Karpas-422 (cell line): ENCODE data around the gene GJB5. TPM values are rescaled to one million over a fixed set of nuclear protein-coding genes. Genes with fewer than 3 reads are reported as not detected.

Experiments used
- DNase-seq: peaks from one replicate; pipeline ENCODE4 v3.0.0-alpha.2; 2015
- H2AFZ ChIP-seq: fragments of 200-600 bp; sonication (generic); 2 replicates; pipeline ENCODE4 v1.6.1; 2014; ENCODE audit warnings: antibody characterized with exemption, low read length, mixed read lengths
- H3K27ac ChIP-seq: fragments of 200-600 bp; sonication (generic); 2 replicates; pipeline ENCODE4 v1.5.1; 2014; ENCODE audit warnings: mild to moderate bottlenecking, low read length, moderate library complexity
- H3K27me3 ChIP-seq: fragments of 200-600 bp; sonication (generic); 2 replicates; pipeline ENCODE4 v1.6.1; 2014; ENCODE audit warnings: low read length, mixed read lengths
- H3K36me3 ChIP-seq: fragments of 200-600 bp; sonication (generic); 2 replicates; pipeline ENCODE4 v1.6.1; 2014; ENCODE audit warnings: low read length, mixed read lengths; ENCODE audit not compliant: insufficient read depth
- H3K4me1 ChIP-seq: fragments of 200-600 bp; sonication (generic); 2 replicates; pipeline ENCODE4 v1.6.1; 2014; ENCODE audit warnings: mild to moderate bottlenecking, low read length, mixed read lengths
- H3K4me2 ChIP-seq: fragments of 200-600 bp; sonication (generic); 2 replicates; pipeline ENCODE4 v1.6.1; 2014; ENCODE audit warnings: low read length, low read depth, mild to moderate bottlenecking; ENCODE audit not compliant: poor library complexity, severe bottlenecking
- H3K4me3 ChIP-seq: fragments of 200-600 bp; sonication (generic); 2 replicates; pipeline ENCODE4 v1.5.1; 2014; ENCODE audit warnings: mild to moderate bottlenecking, antibody characterized with exemption, low read length, mixed read lengths
- H3K79me2 ChIP-seq: fragments of 200-600 bp; sonication (generic); 2 replicates; pipeline ENCODE4 v1.6.1; 2014; ENCODE audit warnings: mild to moderate bottlenecking, low read length, mixed read lengths
- H3K9ac ChIP-seq: fragments of 200-600 bp; sonication (generic); 2 replicates; pipeline ENCODE4 v1.6.0; 2014; ENCODE audit warnings: low read length
- H3K9me2 ChIP-seq: fragments of 200-600 bp; sonication (generic), shearing (Covaris generic); replicated peaks from 2 replicates; pipeline ENCODE4 v1.6.0; 2014; ENCODE audit warnings: mild to moderate bottlenecking, low read length, moderate library complexity; ENCODE audit not compliant: insufficient read depth
- H3K9me3 ChIP-seq: fragments of 300-700, 200-600 bp; sonication (generic); 2 replicates; pipeline ENCODE4 v1.6.1; 2014; ENCODE audit warnings: low read length, mixed read lengths
- H4K20me1 ChIP-seq: fragments of 200-600 bp; sonication (generic); 2 replicates; pipeline ENCODE4 v1.6.1; 2014; ENCODE audit warnings: mild to moderate bottlenecking, antibody characterized with exemption, low read length, low read depth; ENCODE audit not compliant: insufficient read depth
- total RNA-seq: library from RNA; depleted of rRNA; stranded (reverse); fragments of >200 nt; shearing (Covaris generic); gene quantifications from 2 replicates; pipeline ENCODE4 v1.2.3, GENCODE V29; 2014; ENCODE audit warnings: low replicate concordance

The GJB5 gene
- total RNA-seq, 1 experiment from 2014 or later = not detected

DNA sequence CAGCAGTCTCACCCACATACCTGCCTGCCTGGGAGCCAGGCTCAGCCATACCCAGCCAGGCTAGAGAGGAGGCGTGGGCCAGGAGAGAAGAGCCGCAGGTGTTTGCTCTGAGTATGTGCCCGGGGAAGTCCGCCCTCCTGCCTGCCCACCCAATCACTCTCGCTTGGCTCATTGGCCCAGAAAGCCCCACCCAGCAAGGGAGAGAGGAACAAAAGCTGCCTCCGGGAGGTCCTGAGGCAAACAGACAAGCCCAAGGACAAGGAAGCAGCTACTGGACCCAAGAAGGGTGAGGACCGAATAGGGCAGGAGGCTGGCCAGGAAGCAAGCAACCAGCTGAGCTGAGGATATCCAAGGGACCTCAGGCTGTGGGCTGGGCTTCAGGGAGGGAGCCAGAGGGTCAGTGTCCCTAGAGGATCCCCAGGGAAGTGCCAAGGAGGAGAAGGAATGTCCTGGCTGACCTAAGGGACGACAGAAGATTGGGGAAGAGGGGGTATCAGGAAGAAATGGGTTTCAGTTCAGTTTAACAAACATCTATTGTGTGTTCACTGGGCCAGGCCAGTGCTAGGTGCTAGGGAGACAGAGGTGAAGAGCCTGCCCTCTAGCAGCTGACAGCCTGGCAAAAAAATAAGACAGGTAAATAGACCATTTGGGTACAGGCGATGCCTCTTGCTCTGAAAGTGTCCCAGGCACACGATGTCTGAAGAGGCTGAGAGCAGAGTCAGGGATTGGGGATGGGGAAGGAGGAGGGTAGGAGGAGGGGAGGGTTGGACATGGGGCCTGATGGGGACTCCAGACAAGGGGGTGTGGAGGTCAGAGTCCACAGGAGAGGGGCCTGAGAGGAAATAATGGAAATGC lies 4.9 kb downstream of the GJB5 start, which contains the start of gene GJB4:
Gene GJB4 (plus strand): TSS at position 238 of the 855 bp plus-strand sequence. CDS start 1,515 bp downstream, outside the sequence.
- Histone ChIP-seq H3K4me3 (no peak within 1 kb of the TSS), H3K9me3 (no peaks in the 10 kb centered on the region), H3K4me2 (no peak within 1 kb of the TSS), H3K36me3 (no peaks in the 10 kb centered on the region), H3K79me2 (no peaks in the 10 kb centered on the region), H4K20me1 (no peaks in the 10 kb centered on the region), H3K4me1 (no peaks in the 10 kb centered on the region), H3K27ac (no peak within 1 kb of the TSS), H3K9me2 (no peaks in the 10 kb centered on the region), H3K9ac (no peak within 1 kb of the TSS), H3K27me3 (no peaks in the 10 kb centered on the region), H2AFZ (no peak within 1 kb of the TSS)
- peak; percentile 43 for DNase-seq

DNA sequence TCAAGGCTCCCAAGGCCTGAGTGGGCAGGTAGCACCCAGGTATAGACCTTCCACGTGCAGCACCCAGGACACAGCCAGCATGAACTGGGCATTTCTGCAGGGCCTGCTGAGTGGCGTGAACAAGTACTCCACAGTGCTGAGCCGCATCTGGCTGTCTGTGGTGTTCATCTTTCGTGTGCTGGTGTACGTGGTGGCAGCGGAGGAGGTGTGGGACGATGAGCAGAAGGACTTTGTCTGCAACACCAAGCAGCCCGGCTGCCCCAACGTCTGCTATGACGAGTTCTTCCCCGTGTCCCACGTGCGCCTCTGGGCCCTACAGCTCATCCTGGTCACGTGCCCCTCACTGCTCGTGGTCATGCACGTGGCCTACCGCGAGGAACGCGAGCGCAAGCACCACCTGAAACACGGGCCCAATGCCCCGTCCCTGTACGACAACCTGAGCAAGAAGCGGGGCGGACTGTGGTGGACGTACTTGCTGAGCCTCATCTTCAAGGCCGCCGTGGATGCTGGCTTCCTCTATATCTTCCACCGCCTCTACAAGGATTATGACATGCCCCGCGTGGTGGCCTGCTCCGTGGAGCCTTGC lies 6.4 kb downstream of the GJB5 start:
- H3K27ac ChIP-seq = no peak overlapping the region
- no peaks in the 10 kb centered on the region for H3K27me3 ChIP-seq
- no peaks in the 10 kb centered on the region for H4K20me1 ChIP-seq
- H3K4me1 ChIP-seq = no peaks in the 10 kb centered on the region
- no peak for DNase-seq
- H3K79me2 ChIP-seq = no peaks in the 10 kb centered on the region
- H3K9me2 ChIP-seq = no peaks in the 10 kb centered on the region
- H3K9ac ChIP-seq = no peak overlapping the region
- H3K4me2 ChIP-seq = no peak overlapping the region
- H2AFZ ChIP-seq = no peak overlapping the region
- no peaks in the 10 kb centered on the region for H3K36me3 ChIP-seq
- H3K9me3 ChIP-seq = no peaks in the 10 kb centered on the region
- H3K4me3 ChIP-seq = no peak overlapping the region

DNA sequence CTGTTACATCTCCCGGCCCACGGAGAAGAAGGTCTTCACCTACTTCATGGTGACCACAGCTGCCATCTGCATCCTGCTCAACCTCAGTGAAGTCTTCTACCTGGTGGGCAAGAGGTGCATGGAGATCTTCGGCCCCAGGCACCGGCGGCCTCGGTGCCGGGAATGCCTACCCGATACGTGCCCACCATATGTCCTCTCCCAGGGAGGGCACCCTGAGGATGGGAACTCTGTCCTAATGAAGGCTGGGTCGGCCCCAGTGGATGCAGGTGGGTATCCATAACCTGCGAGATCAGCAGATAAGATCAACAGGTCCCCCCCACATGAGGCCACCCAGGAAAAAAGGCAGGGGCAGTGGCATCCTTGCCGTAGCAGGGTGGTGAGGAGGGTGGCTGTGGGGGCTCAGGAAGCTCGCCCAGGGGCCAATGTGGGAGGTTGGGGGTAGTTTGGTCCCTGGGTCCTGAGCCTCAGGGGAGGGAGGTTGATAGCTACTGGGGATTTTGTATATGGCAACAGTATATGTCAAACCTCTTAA lies 7.0 kb downstream of the GJB5 start:
- H3K9me2 ChIP-seq = no peaks in the 10 kb centered on the region
- no peaks in the 10 kb centered on the region for H3K4me1 ChIP-seq
- H4K20me1 ChIP-seq = no peaks in the 10 kb centered on the region
- H3K4me2 ChIP-seq = no peak overlapping the region
- no peaks in the 10 kb centered on the region for H3K9me3 ChIP-seq
- no peak overlapping the region for H3K9ac ChIP-seq
- no peak overlapping the region for H2AFZ ChIP-seq
- no peak overlapping the region for H3K27ac ChIP-seq
- H3K36me3 ChIP-seq = no peaks in the 10 kb centered on the region
- DNase-seq = no peak
- no peak overlapping the region for H3K4me3 ChIP-seq
- no peaks in the 10 kb centered on the region for H3K79me2 ChIP-seq
- H3K27me3 ChIP-seq = no peaks in the 10 kb centered on the region

DNA sequence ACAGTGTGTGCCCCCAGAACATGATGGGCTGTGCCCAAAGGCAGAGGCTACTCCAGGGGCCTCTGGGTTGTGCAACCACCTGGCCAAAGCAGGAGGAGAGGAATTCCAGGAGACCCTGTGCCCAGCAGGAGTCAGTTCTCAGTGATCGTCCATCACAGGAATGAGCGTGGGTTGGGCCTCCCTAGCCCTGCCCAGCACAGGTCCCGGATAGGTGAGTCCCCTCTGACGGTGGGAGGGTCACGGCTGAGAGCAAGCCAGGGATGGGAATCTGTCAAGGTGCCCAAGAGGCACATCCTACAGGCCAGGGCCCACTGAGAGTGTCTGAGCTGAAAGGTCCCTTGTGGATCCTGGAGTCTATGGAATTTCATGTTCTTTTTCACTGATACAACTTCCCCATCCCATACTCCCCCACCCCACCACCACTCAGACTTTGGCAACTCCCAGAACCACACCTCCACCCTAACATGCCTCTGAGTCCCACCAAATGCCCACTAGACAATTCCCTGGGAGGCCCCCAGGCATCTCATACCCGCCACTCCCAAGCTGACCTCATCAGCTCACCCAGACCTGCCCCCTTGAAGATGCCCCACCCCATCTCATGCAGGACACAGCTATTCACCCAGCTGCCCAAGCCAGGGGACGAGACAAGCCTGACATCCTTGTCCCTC lies 7.8 kb downstream of the GJB5 start:
- Histone ChIP-seq H3K4me2 (no peak overlapping the region), H4K20me1 (no peaks in the 10 kb centered on the region), H3K9ac (no peak overlapping the region), H3K27me3 (no peaks in the 10 kb centered on the region), H3K9me3 (no peaks in the 10 kb centered on the region), H3K36me3 (no peaks in the 10 kb centered on the region), H2AFZ (no peak overlapping the region), H3K27ac (no peak overlapping the region), H3K9me2 (no peaks in the 10 kb centered on the region), H3K4me3 (no peak overlapping the region), H3K4me1 (no peaks in the 10 kb centered on the region), H3K79me2 (no peaks in the 10 kb centered on the region)
- no peak for DNase-seq

DNA sequence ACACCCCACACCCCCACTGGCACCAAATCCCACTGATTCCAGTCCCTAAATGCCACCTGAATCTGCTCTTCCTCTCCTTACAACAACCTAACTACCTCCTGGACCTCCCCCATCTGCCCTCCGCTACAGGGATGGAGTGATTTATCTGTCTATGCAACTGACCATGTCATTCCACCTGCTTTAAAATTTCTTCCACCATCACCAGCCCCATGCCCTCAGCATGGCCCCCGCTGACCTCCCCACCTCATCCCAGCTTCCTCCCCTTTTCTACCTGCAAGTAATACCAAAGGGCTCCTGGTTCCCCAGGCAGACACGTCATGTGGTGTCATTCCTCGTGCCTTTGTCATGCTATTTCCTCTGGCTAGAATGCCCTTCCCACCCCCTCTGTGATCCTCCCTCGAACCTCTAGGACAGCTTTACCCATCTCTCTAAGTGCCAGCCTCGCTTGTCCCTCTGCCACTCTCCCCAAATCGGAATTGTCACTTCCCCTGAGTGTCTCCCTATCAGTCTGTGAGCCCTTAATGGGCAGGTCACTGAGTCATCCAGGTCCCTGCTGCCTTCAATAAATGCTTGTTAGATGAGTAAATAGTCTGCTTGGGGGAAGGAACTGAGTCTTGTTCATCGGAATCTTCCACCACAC lies 8.4 kb downstream of the GJB5 start:
- no peaks in the 10 kb centered on the region for H3K36me3 ChIP-seq
- no peak for DNase-seq
- no peaks in the 10 kb centered on the region for H3K79me2 ChIP-seq
- H3K4me1 ChIP-seq = no peaks in the 10 kb centered on the region
- H3K9ac ChIP-seq = no peak overlapping the region
- H3K9me2 ChIP-seq = no peaks in the 10 kb centered on the region
- no peak overlapping the region for H3K4me2 ChIP-seq
- H2AFZ ChIP-seq = no peak overlapping the region
- H3K4me3 ChIP-seq = no peak overlapping the region
- H3K27me3 ChIP-seq = no peaks in the 10 kb centered on the region
- H3K9me3 ChIP-seq = no peaks in the 10 kb centered on the region
- no peaks in the 10 kb centered on the region for H4K20me1 ChIP-seq
- H3K27ac ChIP-seq = no peak overlapping the region

DNA sequence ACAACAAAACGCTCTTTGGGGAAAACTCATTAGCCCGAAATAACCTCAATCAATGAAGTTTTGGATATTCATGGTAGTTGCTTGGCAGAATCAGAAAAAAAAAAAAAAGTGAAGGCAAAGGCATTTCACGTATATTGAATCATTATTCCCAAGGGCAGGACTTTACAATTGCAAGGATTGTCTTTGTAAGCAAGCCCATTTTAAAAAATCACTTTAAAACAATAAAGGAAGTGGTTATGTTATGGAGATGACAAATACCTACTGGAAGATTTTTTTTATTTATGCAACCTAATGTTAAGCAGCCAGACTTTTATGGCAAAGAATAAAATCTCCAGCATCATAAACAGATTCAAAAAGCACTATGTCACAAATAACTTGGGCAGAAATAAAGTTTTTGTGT lies 14.0 kb downstream of the GJB5 start:
- DNase-seq = no peak
- H3K9me3 ChIP-seq = no peaks in the 10 kb centered on the region
- no peak overlapping the region for H3K9ac ChIP-seq
- H3K9me2 ChIP-seq = no peaks in the 10 kb centered on the region
- H3K79me2 ChIP-seq = no peaks in the 10 kb centered on the region
- H4K20me1 ChIP-seq = no peaks in the 10 kb centered on the region
- H3K4me1 ChIP-seq = no peaks in the 10 kb centered on the region
- H3K4me3 ChIP-seq = no peak overlapping the region
- no peaks in the 10 kb centered on the region for H3K36me3 ChIP-seq
- no peak overlapping the region for H3K4me2 ChIP-seq
- H2AFZ ChIP-seq = no peak overlapping the region
- H3K27me3 ChIP-seq = no peaks in the 10 kb centered on the region
- H3K27ac ChIP-seq = no peak overlapping the region

DNA sequence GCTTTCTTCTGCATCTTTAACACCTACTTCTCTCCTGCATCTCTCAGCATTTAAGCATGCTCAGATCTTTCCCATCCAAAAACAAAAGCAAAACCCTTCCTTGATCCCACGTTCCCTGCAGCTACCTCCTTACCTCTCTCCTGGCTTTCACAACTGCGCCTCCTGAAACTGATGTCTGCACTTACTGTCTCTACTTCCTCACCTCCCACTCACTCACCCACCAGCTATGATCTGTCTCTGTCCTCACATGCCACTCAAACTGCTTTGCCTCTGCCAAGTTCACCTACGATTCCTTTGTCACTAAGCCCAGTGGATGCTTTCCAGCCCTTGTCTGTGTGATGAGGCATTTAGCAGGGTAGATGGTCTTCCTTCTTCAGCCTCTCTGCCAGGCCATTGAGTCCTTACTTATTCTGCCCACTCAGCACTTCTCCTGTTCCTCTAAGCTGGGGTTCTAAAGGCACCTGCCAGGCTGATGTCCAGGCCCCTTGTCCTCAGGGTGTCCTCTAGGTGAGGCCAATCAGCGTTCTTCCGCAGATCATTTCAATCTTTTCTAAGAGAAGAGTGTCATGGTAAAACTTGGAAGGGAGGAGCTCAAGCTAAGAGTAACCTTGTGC lies 16.2 kb downstream of the GJB5 start:
- Histone ChIP-seq H3K36me3 (no peaks in the 10 kb centered on the region), H3K9me2 (no peaks in the 10 kb centered on the region), H3K4me3 (no peak overlapping the region), H3K4me1 (no peaks in the 10 kb centered on the region), H2AFZ (no peak overlapping the region), H3K27ac (no peak overlapping the region), H3K9me3 (no peaks in the 10 kb centered on the region), H3K27me3 (no peaks in the 10 kb centered on the region), H3K79me2 (no peaks in the 10 kb centered on the region), H3K9ac (no peak overlapping the region), H3K4me2 (no peak overlapping the region), H4K20me1 (no peaks in the 10 kb centered on the region)
- DNase-seq = no peak
